T-helper 1 cell treated with Interleukin-12 subunit alpha and Interleukin-12 subunit beta and Interleukin-4 antibody, amounts not matched to agents 30 ng/mL and 1 ng/mL, for 36 hours (primary cell): ENCODE results near the gene FGF4. TPM values are rescaled to one million over a fixed set of nuclear protein-coding genes. Genes with fewer than 3 reads are reported as not detected.
"Not testable (repeated sequence)": the region's sequence is repeated elsewhere in the genome, so short reads cannot be mapped to it uniquely, and the experiment has no call there.

Experiments
- intact Hi-C: fragments of 100-400 bp; cut with micrococcal nuclease; formaldehyde crosslinking; loops from one replicate; pipeline ENCODE4 v1.15.1; 2024
- total RNA-seq: library from RNA; stranded (reverse); gene quantifications from 2 replicates; pipeline ENCODE4 v1.2.3, GENCODE V29; 2022

Gene FGF4
- total RNA-seq, 1 donor from 2014 or later, result not detected

- intact Hi-C loops, result no loop called here
Observed at GRCh38 chr11:69774354-69775162, 583 bp downstream of the FGF4 start.

- intact Hi-C loops, result no loop called here
Observed at GRCh38 chr11:69773626-69774353, 1.4 kb downstream of the FGF4 start.

- intact Hi-C loops, result no loop called here
Observed at GRCh38 chr11:69771466-69771865, 3.7 kb downstream of the FGF4 start.

GRCh38 chr11:69770540-69770939 lies 4.6 kb downstream of the FGF4 start:
- intact Hi-C loops, result no loop called here

- intact Hi-C loops, result no loop called here
Observed at GRCh38 chr11:69765498-69765995, 9.6 kb downstream of the FGF4 start.

- intact Hi-C loops, result not testable (repeated sequence)
Observed at GRCh38 chr11:69764918-69765317, 10.2 kb downstream of the FGF4 start.

GRCh38 chr11:69760319-69760718 lies 14.8 kb downstream of the FGF4 start:
- intact Hi-C loops, result no loop called here

GRCh38 chr11:69752890-69753289 lies 22.3 kb downstream of the FGF4 start:
- intact Hi-C loops, result no loop called here

- intact Hi-C loops, result no loop called here
Observed at GRCh38 chr11:69750875-69751597, 24.1 kb downstream of the FGF4 start.

- intact Hi-C loops, result no loop called here
Observed at GRCh38 chr11:69750108-69750850, 24.9 kb downstream of the FGF4 start.

- intact Hi-C loops, result no loop called here
Observed at GRCh38 chr11:69748637-69749036, 26.5 kb downstream of the FGF4 start.

- intact Hi-C loops, result no loop called here
Observed at GRCh38 chr11:69746752-69747742, 28.1 kb downstream of the FGF4 start.

- intact Hi-C loops, result no loop called here
Observed at GRCh38 chr11:69746140-69746539, 29.0 kb downstream of the FGF4 start.

GRCh38 chr11:69745201-69745600 lies 29.9 kb downstream of the FGF4 start:
- intact Hi-C loops, result no loop called here

GRCh38 chr11:69744435-69744834 lies 30.7 kb downstream of the FGF4 start:
- intact Hi-C loops, result no loop called here

- intact Hi-C loops, result no loop called here
Observed at GRCh38 chr11:69734841-69735240, 40.3 kb downstream of the FGF4 start.

- intact Hi-C loops, result no loop called here
Observed at GRCh38 chr11:69734367-69734766, 40.8 kb downstream of the FGF4 start.

GRCh38 chr11:69732910-69733309 lies 42.2 kb downstream of the FGF4 start:
- intact Hi-C loops, result no loop called here

- intact Hi-C loops, result no loop called here
Observed at GRCh38 chr11:69731110-69731509, 44.0 kb downstream of the FGF4 start.

- intact Hi-C loops, result no loop called here
Observed at GRCh38 chr11:69730500-69730899, 44.6 kb downstream of the FGF4 start.
